Measurements from ENCODE around the gene BOC.

BOC gene

GRCh38 chr3:113258361-113258760, 47.0 kb downstream of the BOC start:
- no peaks in the 10 kb centered on the region for H3K4me1 ChIP-seq (ENCODE audit: control insufficient read depth, low read length)
- no peaks in the 10 kb centered on the region for H3F3A ChIP-seq (ENCODE audit: control insufficient read depth, insufficient read depth)
- no peak overlapping the region for H3K4me2 ChIP-seq (ENCODE audit: low read length)
- H3K4me3 ChIP-seq (ENCODE audit: low read length) = no peak overlapping the region
- TF ChIP-seq CTCF (IDR thresholded peaks at IDR 0.05; ENCODE audit: low read depth, low read length, poor library complexity, severe bottlenecking) (no peak), EZH2phosphoT487 (IDR thresholded peaks at IDR 0.05; ENCODE audit: borderline replicate concordance, low read length) (no peak)
- H3K9me3 ChIP-seq (ENCODE audit: control insufficient read depth, insufficient read depth, low read length) = no peaks in the 10 kb centered on the region
- H3K27ac ChIP-seq (ENCODE audit: low read depth, low read length) = no peak overlapping the region
- H4K20me1 ChIP-seq (ENCODE audit: control insufficient read depth, insufficient read depth, low read depth, low read length) = no peaks in the 10 kb centered on the region
- no peaks in the 10 kb centered on the region for H3K79me2 ChIP-seq (ENCODE audit: control insufficient read depth, low read length)
- no peaks in the 10 kb centered on the region for H3K36me3 ChIP-seq (ENCODE audit: control insufficient read depth, low read length)
- H3K27me3 ChIP-seq (ENCODE audit: control insufficient read depth, low read length) = peaks cover 5% of the 10 kb centered on the region; the same call in 1 of the 2 replicates
- no peaks in the 10 kb centered on the region for H3K9me2 ChIP-seq (replicated peaks; ENCODE audit: control insufficient read depth, low read length)

DNA sequence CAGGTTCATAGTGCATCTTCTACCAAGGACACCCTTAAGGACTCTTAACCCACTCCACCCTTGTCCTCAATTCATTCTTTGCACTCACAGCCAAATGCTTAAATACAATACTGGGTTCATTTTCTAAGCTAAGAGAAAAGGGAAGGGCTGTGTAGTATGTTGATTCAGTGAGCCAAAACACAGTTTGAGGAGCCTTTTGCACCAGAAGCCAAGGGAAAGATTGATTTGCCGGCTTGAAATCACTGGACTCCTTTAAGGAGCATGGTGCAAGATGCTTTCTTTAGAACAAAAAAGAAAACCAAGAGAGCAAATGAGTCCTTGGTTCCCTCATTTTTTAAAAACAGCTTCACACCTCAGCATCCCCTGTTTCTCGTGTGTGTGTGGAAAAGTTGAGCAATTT, 47.8 kb downstream of the BOC start:
- H3K27ac ChIP-seq (ENCODE audit: low read depth, low read length) = no peak overlapping the region
- H3K27me3 ChIP-seq (ENCODE audit: control insufficient read depth, low read length) = peaks cover 5% of the 10 kb centered on the region; the same call in 1 of the 2 replicates
- H3K4me3 ChIP-seq (ENCODE audit: low read length) = no peak overlapping the region
- H3K9me2 ChIP-seq (replicated peaks; ENCODE audit: control insufficient read depth, low read length) = no peaks in the 10 kb centered on the region
- no peaks in the 10 kb centered on the region for H3F3A ChIP-seq (ENCODE audit: control insufficient read depth, insufficient read depth)
- H3K36me3 ChIP-seq (ENCODE audit: control insufficient read depth, low read length) = no peaks in the 10 kb centered on the region
- H3K79me2 ChIP-seq (ENCODE audit: control insufficient read depth, low read length) = no peaks in the 10 kb centered on the region
- H4K20me1 ChIP-seq (ENCODE audit: control insufficient read depth, insufficient read depth, low read depth, low read length) = no peaks in the 10 kb centered on the region
- H3K4me1 ChIP-seq (ENCODE audit: control insufficient read depth, low read length) = no peaks in the 10 kb centered on the region
- H3K9me3 ChIP-seq (ENCODE audit: control insufficient read depth, insufficient read depth, low read length) = no peaks in the 10 kb centered on the region
- no peak overlapping the region for H3K4me2 ChIP-seq (ENCODE audit: low read length)
- no peak for TF ChIP-seq EZH2phosphoT487 (IDR thresholded peaks at IDR 0.05; ENCODE audit: borderline replicate concordance, low read length)
- no peak for TF ChIP-seq CTCF (IDR thresholded peaks at IDR 0.05; ENCODE audit: low read depth, low read length, poor library complexity, severe bottlenecking)

- peaks cover 7% of the 10 kb centered on the region for H3K27me3 ChIP-seq (ENCODE audit: control insufficient read depth, low read length)
- H3K4me3 ChIP-seq (ENCODE audit: low read length) = no peak overlapping the region
- TF ChIP-seq CTCF (IDR thresholded peaks at IDR 0.05; ENCODE audit: low read depth, low read length, poor library complexity, severe bottlenecking) (no peak), EZH2phosphoT487 (IDR thresholded peaks at IDR 0.05; ENCODE audit: borderline replicate concordance, low read length) (no peak)
- H3K27ac ChIP-seq (ENCODE audit: low read depth, low read length) = no peak overlapping the region
- no peaks in the 10 kb centered on the region for H3K36me3 ChIP-seq (ENCODE audit: control insufficient read depth, low read length)
- no peaks in the 10 kb centered on the region for H3F3A ChIP-seq (ENCODE audit: control insufficient read depth, insufficient read depth)
- H4K20me1 ChIP-seq (ENCODE audit: control insufficient read depth, insufficient read depth, low read depth, low read length) = no peaks in the 10 kb centered on the region
- no peaks in the 10 kb centered on the region for H3K4me1 ChIP-seq (ENCODE audit: control insufficient read depth, low read length)
- H3K79me2 ChIP-seq (ENCODE audit: control insufficient read depth, low read length) = no peaks in the 10 kb centered on the region
- no peaks in the 10 kb centered on the region for H3K9me2 ChIP-seq (replicated peaks; ENCODE audit: control insufficient read depth, low read length)
- H3K4me2 ChIP-seq (ENCODE audit: low read length) = no peak overlapping the region
- no peaks in the 10 kb centered on the region for H3K9me3 ChIP-seq (ENCODE audit: control insufficient read depth, insufficient read depth, low read length)
Measured at GRCh38 chr3:113261063-113261625, 49.8 kb downstream of the BOC start.

Measured in DOHH2 (cell line).